GM18861 (cell line): ENCODE results near the gene MSMO1.

ENCODE experiments used
- ATAC-seq: cut with Tn5 transposase; IDR thresholded peaks from one replicate; pipeline ENCODE4 v1.9.1; 2021; ENCODE audit not compliant: unreplicated experiment

Gene MSMO1

GRCh38 chr4:165359506-165359905 lies 32.0 kb downstream of the MSMO1 start:
- no peak for ATAC-seq

DNA sequence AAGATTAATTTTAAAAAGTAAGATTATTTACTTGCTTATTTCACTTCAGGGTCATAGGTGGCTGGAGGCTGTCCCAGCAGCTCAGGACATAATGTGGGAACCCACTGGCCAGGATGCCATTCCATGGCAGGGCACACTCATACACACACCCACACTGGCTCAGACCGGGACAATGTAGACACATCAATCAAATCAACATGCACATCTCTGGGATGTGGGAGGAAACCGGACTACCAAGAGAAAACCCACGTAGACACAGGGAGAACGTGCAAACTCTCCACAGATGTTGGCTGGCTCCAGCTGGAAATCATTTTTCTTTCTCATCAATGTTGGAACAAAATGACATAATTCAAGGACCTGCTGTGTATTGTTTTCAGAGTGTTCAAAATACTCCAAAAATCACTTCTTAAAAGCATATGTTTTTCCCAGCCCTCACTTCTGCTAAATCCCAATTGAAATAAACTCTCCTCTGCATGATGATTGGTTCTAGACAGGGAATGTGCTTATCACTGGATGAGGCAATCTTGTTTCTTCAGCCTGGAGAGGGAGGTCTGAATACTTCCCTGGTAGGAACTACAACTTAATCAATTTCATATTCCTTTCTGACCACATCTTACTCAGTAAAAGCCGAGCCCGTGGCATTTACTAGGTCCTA lies 32.7 kb downstream of the MSMO1 start:
- no peak for ATAC-seq

- ATAC-seq: no peak
These were observed 33.7 kb downstream of the MSMO1 start for GRCh38 chr4:165360985-165361670.

GRCh38 chr4:165361810-165362209 lies 34.3 kb downstream of the MSMO1 start:
- no peak for ATAC-seq

DNA sequence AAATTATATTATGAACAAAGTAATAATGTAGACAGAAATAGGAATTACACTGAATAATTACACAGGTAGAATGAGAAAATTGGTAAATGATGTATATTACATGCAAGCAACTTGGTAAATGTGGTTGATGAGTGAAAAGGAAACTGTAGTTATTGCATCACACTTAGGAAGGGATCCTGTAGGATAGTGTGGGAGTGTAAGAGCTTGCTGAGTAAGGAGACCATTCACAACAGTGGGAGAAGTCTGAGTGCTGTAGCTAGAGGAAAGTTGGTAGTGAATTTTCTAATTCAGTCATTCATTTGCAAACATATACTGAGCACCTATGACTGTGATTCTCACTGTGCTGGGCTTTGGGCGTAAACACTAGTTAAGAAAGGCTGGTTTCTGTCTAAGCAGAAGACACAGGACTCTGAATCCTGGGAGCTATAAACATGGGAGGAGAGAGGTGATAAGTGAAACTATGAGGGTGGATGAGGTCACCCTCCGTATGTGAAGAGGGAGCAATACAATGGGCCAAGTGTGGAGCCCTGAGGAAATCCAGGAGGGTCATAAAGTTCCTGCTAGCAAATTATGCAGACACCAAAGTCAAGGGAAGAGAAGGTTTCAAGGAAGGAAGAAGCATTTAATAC lies 37.1 kb downstream of the MSMO1 start:
- no peak for ATAC-seq

- no peak for ATAC-seq
These were observed 39.6 kb downstream of the MSMO1 start for GRCh38 chr4:165367040-165367439.

- no peak for ATAC-seq
These were observed 40.6 kb downstream of the MSMO1 start for GRCh38 chr4:165368114-165368513.

DNA sequence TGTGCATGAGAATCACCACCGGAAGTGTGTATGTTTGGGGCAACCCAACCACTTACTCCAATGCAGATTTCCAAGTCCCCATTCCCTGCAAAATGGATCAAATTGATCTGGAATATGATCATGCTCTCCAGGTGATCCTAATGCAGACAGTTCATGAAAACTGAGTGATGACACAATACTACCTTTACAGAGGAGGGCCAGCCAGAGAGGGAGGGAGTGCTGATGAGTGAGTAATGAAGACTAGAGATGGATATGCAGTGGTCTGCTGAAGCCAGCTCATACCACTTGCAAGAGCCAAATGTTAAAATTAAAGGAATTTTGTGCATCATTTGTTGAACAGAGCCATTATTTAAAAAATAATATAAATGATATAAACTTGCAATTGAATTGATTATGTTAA lies 41.1 kb downstream of the MSMO1 start:
- ATAC-seq: no peak

DNA sequence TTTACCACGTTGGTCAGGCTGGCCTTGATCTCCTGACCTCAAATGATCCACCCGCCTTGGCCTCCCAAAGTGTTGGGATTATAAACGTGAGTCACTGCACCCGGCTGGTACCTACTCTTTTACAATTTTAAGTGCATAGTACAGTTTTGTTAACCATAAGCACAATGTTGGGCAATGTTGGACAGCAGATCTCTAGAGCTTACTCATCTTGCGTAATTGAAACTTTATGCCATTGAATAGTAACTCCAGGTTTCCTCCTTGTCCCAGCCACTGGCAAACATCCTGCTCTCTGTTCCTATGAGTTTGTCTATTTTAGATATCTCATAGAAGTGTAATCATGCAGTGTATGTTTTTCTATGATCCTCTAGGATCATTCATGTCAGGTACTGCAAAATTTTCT lies 42.1 kb downstream of the MSMO1 start:
- ATAC-seq: no peak

DNA sequence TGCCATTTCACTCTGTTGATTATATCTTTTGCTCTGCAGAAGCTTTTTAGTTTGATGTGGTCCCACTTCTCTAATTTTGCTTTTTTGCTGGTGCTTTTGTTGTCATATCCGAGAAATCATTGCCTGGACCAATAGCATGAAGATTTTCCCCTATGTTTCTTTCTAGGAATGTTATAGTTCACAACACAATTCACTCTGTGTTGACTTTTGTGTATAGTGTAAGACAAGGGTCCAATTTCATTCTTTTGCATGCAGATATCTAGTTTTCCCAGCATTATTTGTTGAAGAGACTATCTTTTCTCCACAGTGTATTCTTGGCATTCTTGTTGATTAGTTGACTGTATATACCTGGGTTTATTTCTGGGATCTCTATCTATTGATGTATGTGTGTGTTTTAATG lies 43.1 kb downstream of the MSMO1 start:
- ATAC-seq: no peak

DNA sequence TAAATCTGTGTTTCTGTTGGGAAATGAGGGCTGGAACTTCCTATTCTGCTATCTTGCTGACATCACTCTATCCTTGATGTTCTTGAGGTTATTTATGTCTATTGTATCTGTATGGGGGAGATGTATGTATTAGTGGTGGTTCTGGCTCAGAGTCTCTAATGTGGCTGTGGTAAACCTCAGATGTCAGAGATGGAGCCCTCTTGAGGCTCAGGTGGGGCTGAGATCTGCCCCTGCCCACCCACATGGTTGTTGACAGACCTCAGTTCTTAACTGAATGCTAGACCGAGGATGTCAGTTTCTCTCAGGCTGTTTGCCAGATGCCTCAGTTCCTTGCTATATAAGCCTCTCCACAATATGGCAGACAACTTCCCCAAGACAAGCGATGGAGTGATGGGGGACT lies 48.0 kb downstream of the MSMO1 start:
- ATAC-seq: no peak

GRCh38 chr4:165378398-165378744 lies 50.9 kb downstream of the MSMO1 start:
- no peak for ATAC-seq

GRCh38 chr4:165378745-165379677 lies 51.5 kb downstream of the MSMO1 start, which contains the start of gene CPE:
Gene CPE, plus strand, starts transcription at chr4:165379008. Its CDS starts 214 bp downstream, at chr4:165379222.
- ATAC-seq: peak; percentile 85

GRCh38 chr4:165379678-165380064 lies 52.2 kb downstream of the MSMO1 start:
- no peak for ATAC-seq

DNA sequence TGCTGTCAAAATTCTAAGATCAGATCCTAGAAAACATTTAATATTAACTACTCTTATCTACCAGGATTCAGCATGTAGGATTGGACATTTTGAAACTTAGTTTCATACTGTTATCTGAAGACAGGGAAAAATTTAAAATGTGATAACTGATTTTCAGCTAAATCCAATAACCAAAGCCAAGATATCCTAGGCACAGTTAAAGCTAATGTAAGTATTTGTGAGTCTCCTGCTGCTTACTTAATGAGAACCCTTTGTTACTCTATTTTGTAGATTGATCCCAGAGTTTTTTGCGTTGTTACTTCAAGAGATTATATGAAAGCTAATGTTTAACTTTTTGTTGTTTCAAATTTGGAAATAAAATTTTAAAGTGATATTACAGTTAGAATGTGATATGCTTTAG lies 53.3 kb downstream of the MSMO1 start:
- no peak for ATAC-seq

DNA sequence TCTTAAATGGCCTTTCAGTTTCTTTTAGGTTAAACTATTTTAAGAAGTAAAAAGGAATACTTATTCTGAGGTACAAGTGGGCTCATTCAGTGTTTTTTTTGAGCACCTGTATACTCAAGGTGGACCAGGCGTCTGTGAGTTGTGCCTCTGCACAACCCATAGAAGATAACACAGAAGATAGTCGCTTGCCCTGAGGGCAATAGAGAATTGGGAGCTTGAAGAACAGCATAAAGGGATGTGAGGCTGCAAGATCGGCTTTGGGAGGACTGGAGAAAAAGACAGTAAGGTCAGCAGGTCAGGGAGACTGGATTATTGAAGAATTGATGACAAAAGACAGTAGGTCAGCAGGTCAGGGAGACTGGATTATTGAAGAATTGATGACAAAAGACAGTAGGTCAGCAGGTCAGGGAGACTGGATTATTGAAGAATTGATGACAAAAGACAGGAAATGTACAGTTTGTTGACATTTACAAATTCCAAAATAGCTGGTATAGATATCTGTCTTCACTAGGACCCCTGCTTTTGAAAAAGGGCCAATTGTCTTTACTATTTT lies 54.4 kb downstream of the MSMO1 start:
- no peak for ATAC-seq

- no peak for ATAC-seq
These were observed 55.2 kb downstream of the MSMO1 start for GRCh38 chr4:165382640-165383039.

- ATAC-seq: no peak
These were observed 56.2 kb downstream of the MSMO1 start for GRCh38 chr4:165383591-165384073.

DNA sequence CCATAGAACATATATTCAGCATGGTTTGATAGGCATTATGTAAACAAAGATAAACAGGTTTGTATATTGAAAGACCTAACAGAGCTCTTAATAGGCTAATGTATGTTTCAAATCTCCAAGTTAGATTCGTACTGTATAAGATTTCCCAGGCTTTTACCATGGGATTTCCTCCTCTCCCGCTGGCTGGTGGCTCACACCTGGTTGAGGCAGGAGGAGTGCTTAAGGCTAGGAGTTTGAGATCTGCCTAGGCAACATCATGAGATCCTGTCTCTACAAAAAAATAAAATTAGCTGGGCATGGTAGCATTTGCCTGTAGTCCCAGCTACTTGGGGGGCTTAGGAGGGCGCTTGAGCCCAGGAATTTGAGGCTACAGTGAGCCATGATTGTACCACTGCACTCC lies 56.7 kb downstream of the MSMO1 start:
- ATAC-seq: no peak

GRCh38 chr4:165384598-165384997 lies 57.1 kb downstream of the MSMO1 start:
- ATAC-seq: no peak

DNA sequence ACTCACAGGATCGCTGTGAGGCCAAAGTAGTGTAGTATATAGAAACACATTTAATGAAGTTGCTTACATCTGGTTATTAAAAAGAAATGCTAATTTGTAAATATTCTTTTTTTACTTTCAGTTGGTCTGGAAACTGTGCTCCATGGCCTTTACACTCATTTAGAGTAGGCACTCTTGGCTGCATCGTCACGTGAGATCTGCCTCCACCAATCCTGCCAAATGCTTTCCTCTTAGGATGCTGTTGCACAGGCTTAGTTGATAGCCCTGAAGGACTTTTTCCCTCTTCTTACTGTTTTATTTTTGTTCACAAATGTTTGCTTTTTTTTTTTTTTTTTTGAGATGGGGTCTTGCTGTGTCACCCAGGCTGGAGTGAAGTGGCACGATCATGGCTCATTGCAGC lies 57.7 kb downstream of the MSMO1 start:
- ATAC-seq: no peak
